Smooth muscle cell (in vitro differentiated cells): ENCODE results near the gene NACC1. TPM values are rescaled to one million over a fixed set of nuclear protein-coding genes. Genes with fewer than 3 reads are reported as not detected.

Source experiments
- DNase-seq: peaks from one replicate; lab custom pipeline; 2025; ENCODE audit not compliant: unreplicated experiment; lab: John Stamatoyannopoulos, UW
- H2AFZ ChIP-seq: fragments of 200-600 bp; sonication (generic); 2 replicates; pipeline ENCODE4 v1.6.0; 2016; ENCODE audit warnings: antibody characterized with exemption, low read depth, mild to moderate bottlenecking
- H3F3A ChIP-seq: fragments of 200-600 bp; sonication (generic); 2 replicates; pipeline ENCODE4 v1.6.0; 2017; ENCODE audit warnings: antibody characterized with exemption, low read depth
- H3K27ac ChIP-seq: fragments of 200-600 bp; sonication (generic); 2 replicates; pipeline ENCODE4 v1.5.1; 2016; ENCODE audit warnings: low read depth, mild to moderate bottlenecking
- H3K27me3 ChIP-seq: fragments of 200-600 bp; sonication (generic); 2 replicates; pipeline ENCODE4 v1.6.1; 2016; ENCODE audit warnings: low read depth, mild to moderate bottlenecking
- H3K36me3 ChIP-seq: fragments of 200-600 bp; sonication (generic); 2 replicates; pipeline ENCODE4 v1.5.1; 2016; ENCODE audit warnings: low read depth
- H3K4me1 ChIP-seq: fragments of 200-600 bp; sonication (generic); 2 replicates; pipeline ENCODE4 v1.5.1; 2016; ENCODE audit warnings: low read depth
- H3K4me2 ChIP-seq: fragments of 200-600 bp; sonication (generic); 2 replicates; pipeline ENCODE4 v1.6.0; 2016; ENCODE audit warnings: mild to moderate bottlenecking
- H3K4me3 ChIP-seq: fragments of 200-600 bp; sonication (generic); 2 replicates; pipeline ENCODE4 v1.5.1; 2016; ENCODE audit warnings: mild to moderate bottlenecking
- H3K79me2 ChIP-seq: fragments of 200-600 bp; sonication (generic); 2 replicates; pipeline ENCODE4 v1.6.0; 2016; ENCODE audit warnings: low read depth, mild to moderate bottlenecking
- H3K9ac ChIP-seq: fragments of 200-600 bp; sonication (generic); 2 replicates; pipeline ENCODE4 v1.6.0; 2016; ENCODE audit warnings: low read depth
- H3K9me3 ChIP-seq: fragments of 200-600 bp; sonication (generic); replicated peaks from 2 replicates; pipeline ENCODE4 v1.5.1; 2016; ENCODE audit warnings: low read depth
- H4K20me1 ChIP-seq: fragments of 200-600 bp; sonication (generic); 2 replicates; pipeline ENCODE4 v1.6.0; 2016; ENCODE audit warnings: low read depth
- WGBS: methylation state at CpG from one replicate; pipeline ENCODE4 v1.1.7; 2016; ENCODE audit warnings: low lambda C conversion rate; 5-methylcytosine and 5-hydroxymethylcytosine counted together
- polyA plus RNA-seq: library from polyadenylated mRNA; unstranded; fragments of >200 nt; fragmentation: Nextera tagmentation; extraction: Ambion mirVana; gene quantifications from 2 replicates; pipeline ENCODE4 v1.2.1, GENCODE V29; 2016
- total RNA-seq: library from RNA; depleted of rRNA; stranded (reverse); fragments of >200 nt; gene quantifications from 2 replicates; pipeline ENCODE4 v1.2.3, GENCODE V29; 2014
- TF ChIP-seq, protein P1 (sequence below): fragments of 200-600 bp; sonication (generic); IDR thresholded peaks from 2 replicates; pipeline ENCODE4 v1.5.1; 2017; ENCODE audit warnings: borderline replicate concordance, mild to moderate bottlenecking, antibody characterized with exemption; ENCODE audit not compliant: insufficient read depth, poor library complexity, severe bottlenecking

Gene NACC1
- total and polyA plus RNA-seq, 2 experiments from 2014 or later, result 9.9 to 44.6 TPM

DNA sequence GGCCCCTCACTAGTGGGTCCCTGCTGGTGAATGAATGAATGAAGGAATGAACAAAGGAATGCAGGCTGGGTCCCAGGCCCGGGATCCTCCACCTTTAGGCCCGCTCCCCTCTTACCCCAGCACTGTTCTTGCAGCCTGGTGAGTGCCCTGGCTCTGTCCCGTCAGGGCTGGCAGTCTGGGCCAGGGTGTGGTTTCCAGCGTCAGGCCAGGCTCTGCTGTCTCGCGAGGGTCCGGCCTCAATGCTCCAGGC, 15.7 kb upstream of the NACC1 start:
- WGBS, result 15% methylated on average over 7 of the region's 7 CpGs
- Histone ChIP-seq H3K4me2 (peak overlapping the region; percentile 85), H3K9ac (no peak overlapping the region)

DNA sequence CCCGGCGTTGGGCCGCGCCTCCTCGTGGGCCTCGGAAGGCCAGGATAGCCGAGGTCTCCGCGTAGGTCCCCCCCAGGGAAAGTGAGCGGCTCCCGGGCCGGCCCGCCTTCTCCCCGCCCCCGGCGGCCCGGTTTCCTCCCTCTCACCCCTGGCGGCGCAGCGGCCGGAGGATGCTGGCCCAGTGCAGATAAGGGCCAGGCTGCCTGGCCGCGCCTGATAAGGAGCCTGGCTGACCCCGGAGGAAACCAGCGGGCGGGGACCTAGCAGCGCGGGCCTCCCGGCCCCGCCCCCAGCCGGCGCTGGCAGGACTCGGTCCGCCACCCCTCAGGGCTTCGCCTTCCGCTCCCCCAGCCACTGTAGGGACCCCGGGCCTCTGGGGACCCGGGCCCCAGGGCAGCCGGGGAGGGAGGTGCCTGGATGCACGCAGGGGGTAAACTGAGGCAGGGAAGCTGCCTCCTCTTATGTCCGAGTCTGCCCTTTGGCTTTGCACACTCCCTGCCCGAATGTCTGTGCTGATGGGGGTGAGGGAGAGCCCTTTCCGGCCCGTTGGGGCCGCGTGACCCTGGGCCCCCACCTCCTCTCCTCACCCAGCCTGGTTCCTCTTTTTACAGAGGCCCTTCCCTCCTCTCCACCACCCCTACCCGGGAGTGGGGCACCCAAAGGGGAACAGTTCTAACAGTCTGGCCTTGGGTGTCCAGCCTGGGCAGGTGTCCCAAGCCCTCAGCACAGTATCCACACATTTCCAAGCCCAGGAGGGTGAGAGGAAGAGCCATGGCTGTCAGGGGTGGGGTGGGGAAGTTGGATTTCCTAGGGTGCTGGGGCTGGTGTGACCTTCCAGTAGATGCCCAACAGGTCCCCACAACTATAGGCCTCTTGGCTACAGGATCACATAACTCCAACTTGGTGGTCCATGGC, 15.1 kb upstream of the NACC1 start, which contains the start of gene LYL1:
LYL1 (minus strand) TSS at position 193 of the 915 bp plus-strand sequence. CDS start 1,687 bp downstream, outside the sequence.
- peak within 1 kb of the TSS; percentile 39 for H3K4me3 ChIP-seq
- H3K27ac ChIP-seq, result no peak within 1 kb of the TSS
- 12% methylated on average over 35 of the region's 47 CpGs for WGBS
- H3K79me2 ChIP-seq, result no peaks in the 10 kb centered on the region
- peak within 1 kb of the TSS; percentile 85 for H3K4me2 ChIP-seq
- peak within 1 kb of the TSS; percentile 72 for H2AFZ ChIP-seq
- DNase-seq, result peak; percentile 20
- no peaks in the 10 kb centered on the region for H4K20me1 ChIP-seq
- peaks cover 13% of the 10 kb centered on the region for H3K27me3 ChIP-seq
- H3K4me1 ChIP-seq, result peaks cover 9% of the 10 kb centered on the region
- H3F3A ChIP-seq, result peaks cover 10% of the 10 kb centered on the region
- H3K9ac ChIP-seq, result no peak within 1 kb of the TSS
- no peaks in the 10 kb centered on the region for H3K9me3 ChIP-seq
- TF ChIP-seq, protein P1, sequence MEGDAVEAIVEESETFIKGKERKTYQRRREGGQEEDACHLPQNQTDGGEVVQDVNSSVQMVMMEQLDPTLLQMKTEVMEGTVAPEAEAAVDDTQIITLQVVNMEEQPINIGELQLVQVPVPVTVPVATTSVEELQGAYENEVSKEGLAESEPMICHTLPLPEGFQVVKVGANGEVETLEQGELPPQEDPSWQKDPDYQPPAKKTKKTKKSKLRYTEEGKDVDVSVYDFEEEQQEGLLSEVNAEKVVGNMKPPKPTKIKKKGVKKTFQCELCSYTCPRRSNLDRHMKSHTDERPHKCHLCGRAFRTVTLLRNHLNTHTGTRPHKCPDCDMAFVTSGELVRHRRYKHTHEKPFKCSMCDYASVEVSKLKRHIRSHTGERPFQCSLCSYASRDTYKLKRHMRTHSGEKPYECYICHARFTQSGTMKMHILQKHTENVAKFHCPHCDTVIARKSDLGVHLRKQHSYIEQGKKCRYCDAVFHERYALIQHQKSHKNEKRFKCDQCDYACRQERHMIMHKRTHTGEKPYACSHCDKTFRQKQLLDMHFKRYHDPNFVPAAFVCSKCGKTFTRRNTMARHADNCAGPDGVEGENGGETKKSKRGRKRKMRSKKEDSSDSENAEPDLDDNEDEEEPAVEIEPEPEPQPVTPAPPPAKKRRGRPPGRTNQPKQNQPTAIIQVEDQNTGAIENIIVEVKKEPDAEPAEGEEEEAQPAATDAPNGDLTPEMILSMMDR, result no peak
- no peaks in the 10 kb centered on the region for H3K36me3 ChIP-seq

More for the DNA sequence above, 15.7 kb upstream of the NACC1 start:
- Histone ChIP-seq H3K36me3 (no peaks in the 10 kb centered on the region), H4K20me1 (peaks cover 1% of the 10 kb centered on the region), H3K9me3 (no peaks in the 10 kb centered on the region), H3K4me3 (peak overlapping the region; percentile 39), H3K4me1 (peaks cover 11% of the 10 kb centered on the region), H3K27me3 (peaks cover 19% of the 10 kb centered on the region), H3K27ac (no peak overlapping the region), H3F3A (peaks cover 10% of the 10 kb centered on the region), H2AFZ (peak overlapping the region; percentile 72), H3K79me2 (no peaks in the 10 kb centered on the region)
- TF ChIP-seq, protein P1, result no peak
- DNase-seq, result no peak

DNA sequence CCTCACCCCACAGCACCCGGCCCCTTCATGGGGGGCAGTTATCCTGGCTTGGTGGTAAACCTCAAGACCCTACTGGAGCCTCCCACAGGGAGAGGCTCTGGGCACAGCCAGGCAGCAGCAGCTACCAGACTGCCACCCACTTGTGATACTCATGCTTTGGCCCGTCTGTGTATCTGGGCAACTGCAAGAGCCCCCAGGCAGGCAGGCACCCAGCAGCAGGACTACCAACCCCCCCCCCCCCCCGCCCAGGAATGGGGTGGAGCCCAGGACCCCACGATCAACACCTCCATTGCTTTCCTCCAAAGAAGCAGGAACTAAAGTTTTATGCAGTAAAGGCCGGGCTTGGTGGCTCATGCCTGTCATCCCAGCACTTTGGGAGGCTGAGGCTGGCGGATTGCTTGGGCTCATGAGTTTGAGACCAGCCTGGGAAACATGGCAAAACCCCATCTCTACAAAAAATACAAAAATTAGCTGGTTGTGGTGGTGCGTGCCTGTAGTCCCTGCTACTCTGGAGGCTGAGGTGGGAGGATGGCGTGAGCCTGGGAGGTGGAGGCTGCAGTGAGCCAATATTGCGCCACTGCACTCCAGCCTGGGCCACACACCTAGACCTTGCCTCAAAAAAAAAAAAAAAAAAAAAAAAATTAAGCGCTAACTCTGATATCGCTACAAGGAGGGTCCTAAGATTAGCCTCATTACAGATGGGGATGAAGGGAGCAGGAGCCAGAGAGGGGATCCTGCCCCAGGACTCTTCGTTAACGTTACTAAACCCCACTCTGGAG, 14.3 kb upstream of the NACC1 start:
- no peaks in the 10 kb centered on the region for H4K20me1 ChIP-seq
- WGBS, result 91% methylated on average over 11 of the region's 13 CpGs

More for the DNA sequence above, 14.3 kb upstream of the NACC1 start:
- Histone ChIP-seq H3K27me3 (peaks cover 4% of the 10 kb centered on the region), H3F3A (peaks cover 10% of the 10 kb centered on the region), H3K79me2 (no peaks in the 10 kb centered on the region), H3K36me3 (no peaks in the 10 kb centered on the region), H2AFZ (no peak overlapping the region), H3K9me3 (no peaks in the 10 kb centered on the region), H3K4me2 (no peak overlapping the region), H3K4me1 (peaks cover 9% of the 10 kb centered on the region), H3K9ac (no peak overlapping the region), H3K27ac (no peak overlapping the region), H3K4me3 (no peak overlapping the region)
- TF ChIP-seq, protein P1, result no peak
- no peak for DNase-seq
